ENCODE data around the gene IRF6. TPM values are rescaled to one million over a fixed set of nuclear protein-coding genes. Genes with fewer than 3 reads are reported as not detected.

Gene IRF6
- total and polyA plus RNA-seq, 2 of the 8 experiments (the other 6 are each of a cell fraction or from before 2014, with no cell fraction given) = 9.6 to 13.4 TPM

DNA sequence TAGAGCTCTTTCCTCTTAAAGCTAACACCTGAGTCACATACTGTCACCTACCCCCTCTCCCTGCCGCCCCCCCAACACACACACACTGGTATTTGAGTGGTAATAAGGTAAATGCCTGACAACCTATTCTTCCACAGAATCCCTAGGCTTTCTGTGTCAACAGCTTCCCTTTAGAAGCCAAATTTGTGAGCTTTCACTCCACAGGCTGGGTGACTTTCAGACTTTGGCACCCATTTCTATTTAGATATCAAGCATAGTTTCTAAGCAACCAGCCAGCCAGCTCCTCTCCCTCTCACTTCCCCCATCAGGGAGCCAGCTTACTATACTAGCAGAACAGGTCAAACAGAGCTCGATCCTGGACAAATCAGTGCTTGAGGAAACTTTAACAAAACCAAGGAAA lies 18.4 kb downstream of the IRF6 start (continued):
- TF ChIP-seq, protein P1, sequence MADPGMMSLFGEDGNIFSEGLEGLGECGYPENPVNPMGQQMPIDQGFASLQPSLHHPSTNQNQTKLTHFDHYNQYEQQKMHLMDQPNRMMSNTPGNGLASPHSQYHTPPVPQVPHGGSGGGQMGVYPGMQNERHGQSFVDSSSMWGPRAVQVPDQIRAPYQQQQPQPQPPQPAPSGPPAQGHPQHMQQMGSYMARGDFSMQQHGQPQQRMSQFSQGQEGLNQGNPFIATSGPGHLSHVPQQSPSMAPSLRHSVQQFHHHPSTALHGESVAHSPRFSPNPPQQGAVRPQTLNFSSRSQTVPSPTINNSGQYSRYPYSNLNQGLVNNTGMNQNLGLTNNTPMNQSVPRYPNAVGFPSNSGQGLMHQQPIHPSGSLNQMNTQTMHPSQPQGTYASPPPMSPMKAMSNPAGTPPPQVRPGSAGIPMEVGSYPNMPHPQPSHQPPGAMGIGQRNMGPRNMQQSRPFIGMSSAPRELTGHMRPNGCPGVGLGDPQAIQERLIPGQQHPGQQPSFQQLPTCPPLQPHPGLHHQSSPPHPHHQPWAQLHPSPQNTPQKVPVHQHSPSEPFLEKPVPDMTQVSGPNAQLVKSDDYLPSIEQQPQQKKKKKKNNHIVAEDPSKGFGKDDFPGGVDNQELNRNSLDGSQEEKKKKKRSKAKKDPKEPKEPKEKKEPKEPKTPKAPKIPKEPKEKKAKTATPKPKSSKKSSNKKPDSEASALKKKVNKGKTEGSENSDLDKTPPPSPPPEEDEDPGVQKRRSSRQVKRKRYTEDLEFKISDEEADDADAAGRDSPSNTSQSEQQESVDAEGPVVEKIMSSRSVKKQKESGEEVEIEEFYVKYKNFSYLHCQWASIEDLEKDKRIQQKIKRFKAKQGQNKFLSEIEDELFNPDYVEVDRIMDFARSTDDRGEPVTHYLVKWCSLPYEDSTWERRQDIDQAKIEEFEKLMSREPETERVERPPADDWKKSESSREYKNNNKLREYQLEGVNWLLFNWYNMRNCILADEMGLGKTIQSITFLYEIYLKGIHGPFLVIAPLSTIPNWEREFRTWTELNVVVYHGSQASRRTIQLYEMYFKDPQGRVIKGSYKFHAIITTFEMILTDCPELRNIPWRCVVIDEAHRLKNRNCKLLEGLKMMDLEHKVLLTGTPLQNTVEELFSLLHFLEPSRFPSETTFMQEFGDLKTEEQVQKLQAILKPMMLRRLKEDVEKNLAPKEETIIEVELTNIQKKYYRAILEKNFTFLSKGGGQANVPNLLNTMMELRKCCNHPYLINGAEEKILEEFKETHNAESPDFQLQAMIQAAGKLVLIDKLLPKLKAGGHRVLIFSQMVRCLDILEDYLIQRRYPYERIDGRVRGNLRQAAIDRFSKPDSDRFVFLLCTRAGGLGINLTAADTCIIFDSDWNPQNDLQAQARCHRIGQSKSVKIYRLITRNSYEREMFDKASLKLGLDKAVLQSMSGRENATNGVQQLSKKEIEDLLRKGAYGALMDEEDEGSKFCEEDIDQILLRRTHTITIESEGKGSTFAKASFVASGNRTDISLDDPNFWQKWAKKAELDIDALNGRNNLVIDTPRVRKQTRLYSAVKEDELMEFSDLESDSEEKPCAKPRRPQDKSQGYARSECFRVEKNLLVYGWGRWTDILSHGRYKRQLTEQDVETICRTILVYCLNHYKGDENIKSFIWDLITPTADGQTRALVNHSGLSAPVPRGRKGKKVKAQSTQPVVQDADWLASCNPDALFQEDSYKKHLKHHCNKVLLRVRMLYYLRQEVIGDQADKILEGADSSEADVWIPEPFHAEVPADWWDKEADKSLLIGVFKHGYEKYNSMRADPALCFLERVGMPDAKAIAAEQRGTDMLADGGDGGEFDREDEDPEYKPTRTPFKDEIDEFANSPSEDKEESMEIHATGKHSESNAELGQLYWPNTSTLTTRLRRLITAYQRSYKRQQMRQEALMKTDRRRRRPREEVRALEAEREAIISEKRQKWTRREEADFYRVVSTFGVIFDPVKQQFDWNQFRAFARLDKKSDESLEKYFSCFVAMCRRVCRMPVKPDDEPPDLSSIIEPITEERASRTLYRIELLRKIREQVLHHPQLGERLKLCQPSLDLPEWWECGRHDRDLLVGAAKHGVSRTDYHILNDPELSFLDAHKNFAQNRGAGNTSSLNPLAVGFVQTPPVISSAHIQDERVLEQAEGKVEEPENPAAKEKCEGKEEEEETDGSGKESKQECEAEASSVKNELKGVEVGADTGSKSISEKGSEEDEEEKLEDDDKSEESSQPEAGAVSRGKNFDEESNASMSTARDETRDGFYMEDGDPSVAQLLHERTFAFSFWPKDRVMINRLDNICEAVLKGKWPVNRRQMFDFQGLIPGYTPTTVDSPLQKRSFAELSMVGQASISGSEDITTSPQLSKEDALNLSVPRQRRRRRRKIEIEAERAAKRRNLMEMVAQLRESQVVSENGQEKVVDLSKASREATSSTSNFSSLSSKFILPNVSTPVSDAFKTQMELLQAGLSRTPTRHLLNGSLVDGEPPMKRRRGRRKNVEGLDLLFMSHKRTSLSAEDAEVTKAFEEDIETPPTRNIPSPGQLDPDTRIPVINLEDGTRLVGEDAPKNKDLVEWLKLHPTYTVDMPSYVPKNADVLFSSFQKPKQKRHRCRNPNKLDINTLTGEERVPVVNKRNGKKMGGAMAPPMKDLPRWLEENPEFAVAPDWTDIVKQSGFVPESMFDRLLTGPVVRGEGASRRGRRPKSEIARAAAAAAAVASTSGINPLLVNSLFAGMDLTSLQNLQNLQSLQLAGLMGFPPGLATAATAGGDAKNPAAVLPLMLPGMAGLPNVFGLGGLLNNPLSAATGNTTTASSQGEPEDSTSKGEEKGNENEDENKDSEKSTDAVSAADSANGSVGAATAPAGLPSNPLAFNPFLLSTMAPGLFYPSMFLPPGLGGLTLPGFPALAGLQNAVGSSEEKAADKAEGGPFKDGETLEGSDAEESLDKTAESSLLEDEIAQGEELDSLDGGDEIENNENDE (IDR thresholded peaks at IDR 0.05; ENCODE audit: insufficient replicate concordance, low read length) = no peak
- TF ChIP-seq, protein P2, sequence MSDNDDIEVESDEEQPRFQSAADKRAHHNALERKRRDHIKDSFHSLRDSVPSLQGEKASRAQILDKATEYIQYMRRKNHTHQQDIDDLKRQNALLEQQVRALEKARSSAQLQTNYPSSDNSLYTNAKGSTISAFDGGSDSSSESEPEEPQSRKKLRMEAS (IDR thresholded peaks at IDR 0.05) = no peak
- TF ChIP-seq POLR2AphosphoS5 (IDR thresholded peaks at IDR 0.05; ENCODE audit: low read depth, low read length) = no peak
- TF ChIP-seq TBP (IDR thresholded peaks at IDR 0.05; ENCODE audit: low read depth, low read length) = no peak
- TF ChIP-seq CBX5 (IDR thresholded peaks at IDR 0.05; ENCODE audit: low read depth, low read length) = no peak
- TF ChIP-seq EP300 (IDR thresholded peaks at IDR 0.05; ENCODE audit: borderline replicate concordance in 1 of 2, low read depth in 2 of 2, low read length in 2 of 2) = no peak
- TF ChIP-seq CTBP2 (IDR thresholded peaks at IDR 0.05; ENCODE audit: borderline replicate concordance, insufficient read depth, insufficient read length, low read length) = no peak
- no peak for TF ChIP-seq GTF2F1 (IDR thresholded peaks at IDR 0.05; ENCODE audit: borderline replicate concordance, low read depth, low read length)
- TF ChIP-seq SP4 (IDR thresholded peaks at IDR 0.05; ENCODE audit: low read length) = no peak
- no peak for TF ChIP-seq BRCA1 (IDR thresholded peaks at IDR 0.05; ENCODE audit: low read depth, low read length)

All from H1 (cell line).